ENCODE data around the gene ABHD2.
"Not testable (repeated sequence)": the region's sequence is repeated elsewhere in the genome, so short reads cannot be mapped to it uniquely, and the experiment has no call there.

Gene ABHD2

GRCh38 chr15:89226359-89227221, 138.3 kb downstream of the ABHD2 start:
- no peak for DNase-seq (ENCODE audit: low read depth)

GRCh38 chr15:89227425-89227824, 139.2 kb downstream of the ABHD2 start:
- no peak for DNase-seq (ENCODE audit: low read depth)

- peak; percentile 15 for DNase-seq (ENCODE audit: low read depth)
These were observed 142.0 kb downstream of the ABHD2 start for GRCh38 chr15:89230277-89230676.

- no peak for DNase-seq (ENCODE audit: low read depth)
These were observed 143.6 kb downstream of the ABHD2 start for GRCh38 chr15:89231832-89232231.

- DNase-seq (ENCODE audit: low read depth), result not testable (repeated sequence)
These were observed 151.9 kb downstream of the ABHD2 start for GRCh38 chr15:89239883-89240810.

GRCh38 chr15:89243046-89243690, 154.9 kb downstream of the ABHD2 start:
- peak; percentile 44 for DNase-seq (ENCODE audit: low read depth)

- peak; percentile 92 for DNase-seq (ENCODE audit: low read depth)
These were observed 155.7 kb downstream of the ABHD2 start, which contains the start of gene FANCI for GRCh38 chr15:89243691-89244573. Gene FANCI (plus strand): TSS chr15:89243979. CDS start chr15:89247648, 3,669 bp downstream.

GRCh38 chr15:89244574-89244903, 156.3 kb downstream of the ABHD2 start:
- no peak for DNase-seq (ENCODE audit: low read depth)

GRCh38 chr15:89247446-89247845, 159.2 kb downstream of the ABHD2 start:
- peak; percentile 7 for DNase-seq (ENCODE audit: low read depth)

- no peak for DNase-seq (ENCODE audit: low read depth)
These were observed 160.3 kb downstream of the ABHD2 start for GRCh38 chr15:89248584-89248983.

- DNase-seq (ENCODE audit: low read depth), result not testable (repeated sequence)
These were observed 161.9 kb downstream of the ABHD2 start for GRCh38 chr15:89250142-89250541.

Measured in EH (cell line).